Measurements from ENCODE around the gene MTFR1L. TPM values are rescaled to one million over a fixed set of nuclear protein-coding genes. Genes with fewer than 3 reads are reported as not detected.

Gene MTFR1L
- total RNA-seq (2014; rRNA removed; shearing (Covaris generic)) (33.6 and 35.3 TPM in 2 replicates), total RNA-seq (2022) (43.4 and 51.2 TPM in 2 replicates), Bru-seq, nascent RNA (percentile 53 among the genes with signal in this experiment), BruChase-seq, experiment 1, labeled RNA remaining after a 6-hour chase (percentile 63 among the genes with signal in this experiment), BruChase-seq, experiment 2, labeled RNA remaining after a 2-hour chase (percentile 60 among the genes with signal in this experiment)
- long read RNA-seq, transcript MTFR1L-203 (7 exons, 2,004 nt), result major isoform, 57 of 124 reads
- long read RNA-seq, transcript MTFR1L-210 (7 exons, 1,873 nt), result minor isoform, 9 of 124 reads
- long read RNA-seq, partial matches to known transcripts, result 26 of 124 reads
- long read RNA-seq, other reads (novel, unspliced or antisense), result 24 of 124 reads

GRCh38 chr1:25819491-25820246 lies at the start of gene MTFR1L:
Gene MTFR1L, plus strand, starts transcription at chr1:25819954. Its CDS starts 3,151 bp downstream, at chr1:25823105.
- H3K9me3 ChIP-seq (ENCODE audit: low read length), result no peaks in the 10 kb centered on the region
- ChIA-PET POLR2A (interaction anchor here (0.5 to 1.8 kb wide), 3 partner anchors 10 to 347 kb away, joined by 3 to 6 read pairs (median 4); partner anchors contain the start of gene PAFAH2), CTCF (ENCODE audit: unreplicated experiment) (interaction anchor here (0.6 kb wide), 1 partner anchor 21 kb away, joined by 4 read pairs; no protein-coding TSS in a partner anchor)
- no peaks in the 10 kb centered on the region for H3K36me3 ChIP-seq (ENCODE audit: insufficient read depth, low read length)
- H3K9me2 ChIP-seq (ENCODE audit: insufficient read depth, low read length), result no peaks in the 10 kb centered on the region
- TF ChIP-seq CTCF (conservative IDR thresholded peaks at IDR 0.05; ENCODE audit: low read length) (no peak), EZH2phosphoT487 (IDR thresholded peaks at IDR 0.05; ENCODE audit: borderline replicate concordance, low read depth, low read length) (no peak)
- intact Hi-C loops (cut with micrococcal nuclease; ENCODE audit: unreplicated experiment), result loop anchor here (2.0 to 10.0 kb wide), 2 partner anchors 179 to 575 kb away; partner anchors contain the start of genes PAFAH2 and RSRP1
- peak within 1 kb of the TSS; percentile 84 for H3K4me3 ChIP-seq (ENCODE audit: low read depth, low read length, poor library complexity, severe bottlenecking)
- H3K27ac ChIP-seq (ENCODE audit: low read depth, low read length, poor library complexity, severe bottlenecking), result peak within 1 kb of the TSS; percentile 87
- DNase-seq (ENCODE audit: low spot score), result peak; percentile 92
- peak within 1 kb of the TSS; percentile 74 for H3K4me2 ChIP-seq (ENCODE audit: low read length)
- no peaks in the 10 kb centered on the region for H4K20me1 ChIP-seq (ENCODE audit: insufficient read depth, low read length)
- BruUV-seq (replicated peaks), result no TSS peak
- peaks cover 30% of the 10 kb centered on the region for H3K4me1 ChIP-seq (ENCODE audit: insufficient read depth, low read length, poor library complexity, severe bottlenecking)
- H2AFZ ChIP-seq (ENCODE audit: low read length), result peak within 1 kb of the TSS; percentile 77; the same call in 1 of the 2 replicates
- H3K79me2 ChIP-seq (ENCODE audit: insufficient read depth, low read depth, low read length), result peaks cover 12% of the 10 kb centered on the region; the same call in 1 of the 2 replicates

GRCh38 chr1:25770541-25771220 lies 49.1 kb upstream of the MTFR1L start:
- Histone ChIP-seq H3K79me2 (ENCODE audit: insufficient read depth, low read depth, low read length) (no peaks in the 10 kb centered on the region), H3K36me3 (ENCODE audit: insufficient read depth, low read length) (no peaks in the 10 kb centered on the region), H3K27ac (ENCODE audit: low read depth, low read length, poor library complexity, severe bottlenecking) (no peak overlapping the region), H3K4me3 (ENCODE audit: low read depth, low read length, poor library complexity, severe bottlenecking) (no peak overlapping the region), H3K4me2 (ENCODE audit: low read length) (no peak overlapping the region), H3K9me3 (ENCODE audit: low read length) (no peaks in the 10 kb centered on the region), H3K4me1 (ENCODE audit: insufficient read depth, low read length, poor library complexity, severe bottlenecking) (peaks cover 33% of the 10 kb centered on the region), H2AFZ (ENCODE audit: low read length) (no peak overlapping the region), H3K9me2 (ENCODE audit: insufficient read depth, low read length) (no peaks in the 10 kb centered on the region), H4K20me1 (ENCODE audit: insufficient read depth, low read length) (no peaks in the 10 kb centered on the region)
- intact Hi-C loops (cut with micrococcal nuclease; ENCODE audit: unreplicated experiment), result no loop called here
- ChIA-PET CTCF (ENCODE audit: unreplicated experiment) (no interaction called here), POLR2A (no interaction called here)
- no peak for DNase-seq (ENCODE audit: low spot score)
- no peak for TF ChIP-seq CTCF (conservative IDR thresholded peaks at IDR 0.05; ENCODE audit: low read length)
- no TSS peak for BruUV-seq (replicated peaks)

Data from OCI-LY7 (cell line).